NT2/D1 (cell line): ENCODE measurements around the gene EPM2A.

ENCODE experiments used
- SUZ12 ChIP-seq: IDR thresholded peaks from 2 replicates; pipeline ENCODE4 v1.6.1; 2011; ENCODE audit not compliant: insufficient read length, insufficient read depth; ENCODE audit errors: extremely low read depth
- YY1 ChIP-seq: IDR thresholded peaks from 2 replicates; pipeline ENCODE4 v1.6.1; 2011; ENCODE audit not compliant: insufficient read length, insufficient read depth
- ZNF274 ChIP-seq: IDR thresholded peaks from 2 replicates; pipeline ENCODE4 v1.6.1; 2011; ENCODE audit warnings: mild to moderate bottlenecking, low read depth, low read length

GRCh38 chr6:145772846-145773245 lies 37.5 kb upstream of the EPM2A start:
- TF ChIP-seq YY1: no peak
- TF ChIP-seq ZNF274: no peak
- no peak for TF ChIP-seq SUZ12
